HT1080 (cell line): ENCODE results near the gene CCDC27. TPM values are rescaled to one million over a fixed set of nuclear protein-coding genes. Genes with fewer than 3 reads are reported as not detected.
A peak's percentile ranks its signal among the peaks of the same experiment; 100 is the strongest.

Source experiments
- DNase-seq: peaks from one replicate; pipeline ENCODE4 v3.0.0-alpha.2; 2015; ENCODE audit warnings: low read depth
- total RNA-seq: library from RNA; depleted of rRNA; stranded (reverse); fragments of >200 nt; shearing (Covaris generic); gene quantifications from 2 replicates; pipeline ENCODE4 v1.2.3, GENCODE V29; 2014

Gene CCDC27
- total RNA-seq, 1 experiment from 2014 or later, result not detected

GRCh38 chr1:3774276-3774945 is 22.2 kb downstream of the CCDC27 start:
- no peak for DNase-seq

DNA sequence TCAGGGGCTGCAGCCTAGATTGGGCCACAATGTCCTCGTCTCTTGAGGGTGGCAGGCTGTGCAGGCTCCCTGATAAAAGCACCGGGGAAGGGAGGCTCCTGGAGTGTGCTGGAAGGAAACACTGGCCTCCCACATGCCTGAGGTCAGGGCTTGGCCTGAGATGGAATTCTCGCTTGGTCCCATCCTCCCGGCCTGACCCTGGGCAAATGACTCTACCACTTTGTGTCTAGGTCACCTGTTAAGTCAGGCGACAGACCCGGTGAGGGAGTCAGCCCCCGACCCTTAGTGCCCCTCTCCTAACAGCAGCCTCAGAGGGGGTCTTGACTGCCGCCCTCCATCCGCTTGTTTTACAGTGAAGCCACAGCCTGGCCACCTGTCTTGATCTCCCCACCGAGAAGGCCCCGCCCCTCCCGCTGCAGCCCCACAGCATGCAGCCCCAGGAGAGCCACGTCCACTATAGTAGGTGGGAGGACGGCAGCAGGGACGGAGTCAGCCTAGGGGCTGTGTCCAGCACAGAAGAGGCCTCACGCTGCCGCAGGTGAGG is 22.8 kb downstream of the CCDC27 start:
- no peak for DNase-seq

DNA sequence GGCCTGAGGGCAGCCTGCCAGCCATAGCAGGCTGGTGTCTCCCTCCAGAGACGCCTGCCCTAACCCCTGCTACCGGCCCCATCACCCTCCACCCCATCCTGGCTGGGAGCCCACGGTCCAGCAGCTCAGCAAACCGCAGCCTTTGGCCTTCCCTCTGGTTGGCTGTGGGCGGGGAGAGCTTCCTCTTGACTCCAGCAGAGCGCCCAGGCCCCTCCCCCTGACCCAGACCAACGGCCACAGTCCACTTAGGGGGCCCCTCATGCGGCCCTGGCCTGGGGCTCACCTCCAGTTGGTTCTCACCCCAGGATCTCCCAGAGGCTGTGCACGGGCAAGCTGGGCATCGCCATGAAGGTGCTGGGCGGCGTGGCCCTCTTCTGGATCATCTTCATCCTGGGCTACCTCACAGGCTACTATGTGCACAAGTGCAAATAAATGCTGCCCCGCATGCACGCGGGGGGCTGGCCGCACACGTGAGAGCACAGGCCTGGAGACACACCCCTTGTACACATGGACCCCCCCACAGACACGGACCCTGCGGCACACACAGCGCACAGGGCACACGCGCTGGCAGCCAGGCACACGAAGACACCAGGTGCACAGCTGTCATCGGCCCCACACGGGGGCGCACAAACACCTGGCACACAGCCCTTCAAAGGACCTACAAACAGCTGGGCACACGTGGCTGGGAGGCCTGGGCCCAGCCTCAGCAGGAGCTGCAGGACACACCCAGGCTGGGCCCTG is 23.4 kb downstream of the CCDC27 start:
- peak; percentile 53 for DNase-seq

- no peak for DNase-seq
Observed at GRCh38 chr1:3776231-3776961, 24.1 kb downstream of the CCDC27 start.

DNA sequence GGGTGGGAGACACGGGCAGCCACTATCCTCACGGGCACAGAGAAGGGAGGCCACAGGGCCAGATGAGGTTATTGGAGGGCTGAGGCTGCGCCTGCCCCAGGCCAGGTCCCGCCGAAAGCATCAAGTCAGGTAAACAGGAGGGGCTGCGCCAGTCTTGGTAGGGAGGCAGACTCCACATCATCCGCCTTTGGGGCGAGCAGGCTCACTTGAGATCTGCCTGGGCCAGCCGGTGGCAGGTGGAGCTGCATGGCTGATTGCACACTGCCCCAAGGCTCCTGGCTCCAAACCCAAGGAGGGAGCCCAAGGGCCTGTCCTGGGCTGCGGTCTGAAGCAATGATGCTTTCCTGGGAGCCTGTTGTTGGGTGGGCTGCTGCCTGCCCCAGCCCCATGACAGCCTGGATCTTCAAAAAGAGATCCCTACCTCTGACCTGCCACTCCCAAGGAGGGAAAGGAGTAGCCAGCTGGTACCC is 24.9 kb downstream of the CCDC27 start:
- DNase-seq, result no peak

GRCh38 chr1:3777647-3778589 is 25.7 kb downstream of the CCDC27 start:
- no peak for DNase-seq

DNA sequence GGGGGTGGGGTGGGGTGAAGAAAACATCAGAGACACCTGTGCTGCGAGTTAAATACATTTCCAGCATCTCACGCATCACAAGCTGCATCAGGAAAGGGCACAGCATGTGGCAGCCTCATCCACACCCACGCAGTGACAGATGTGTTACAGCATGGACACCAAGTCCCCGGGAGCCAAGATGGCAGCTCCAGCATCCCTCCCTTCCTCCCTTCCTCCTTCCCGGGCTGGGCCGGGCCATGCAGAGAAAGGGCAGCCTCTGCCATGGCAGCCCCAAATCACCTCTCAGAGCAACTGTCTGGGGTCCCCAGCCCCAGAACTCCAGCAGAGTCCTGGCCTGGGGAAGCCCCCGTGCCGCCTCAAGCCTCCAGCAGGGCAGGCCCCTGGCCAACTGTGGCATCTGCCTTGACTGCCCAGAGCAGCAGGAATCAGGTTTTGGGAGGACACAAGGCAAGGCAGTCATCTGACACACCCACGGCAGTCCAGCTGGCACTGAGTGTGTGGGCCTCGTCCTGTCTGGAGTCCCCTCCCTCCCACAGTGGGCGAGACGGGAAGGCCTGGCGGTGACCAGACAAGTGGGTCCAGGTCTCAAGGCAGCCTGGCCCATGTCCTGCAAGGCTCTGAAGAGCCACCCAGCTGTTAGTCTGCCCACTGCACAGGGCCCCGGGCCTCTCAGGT is 26.5 kb downstream of the CCDC27 start:
- DNase-seq, result no peak

DNA sequence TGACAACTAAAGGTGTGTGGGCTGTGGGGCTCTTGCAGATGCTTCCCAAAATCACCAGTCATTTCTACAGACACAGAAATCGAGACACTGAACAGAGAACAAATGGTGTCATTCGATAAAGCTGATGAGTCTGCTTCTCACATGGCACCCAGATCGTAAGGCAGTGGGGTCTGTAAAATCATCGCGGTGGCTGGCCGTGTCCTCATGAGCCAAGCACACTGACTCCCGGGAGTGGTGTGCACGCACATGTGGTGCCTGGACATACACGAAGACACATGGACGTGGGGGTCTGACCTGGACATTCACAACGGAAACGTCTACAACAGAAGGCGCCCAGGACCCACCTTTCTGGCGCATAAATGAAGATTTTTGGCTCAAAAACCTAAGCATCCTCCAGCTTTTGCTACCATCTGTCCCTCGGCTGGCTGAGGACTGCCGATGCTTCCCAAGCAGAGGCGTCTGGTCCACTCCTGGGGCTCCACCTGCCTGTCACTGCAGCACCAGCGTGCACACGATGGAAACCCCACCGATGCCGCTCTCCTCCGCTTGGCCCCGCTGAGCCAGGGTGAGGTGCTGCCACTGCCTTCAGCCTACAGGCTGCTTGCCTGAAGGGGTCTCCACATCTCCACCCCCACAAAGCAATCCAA is 27.1 kb downstream of the CCDC27 start:
- no peak for DNase-seq

- DNase-seq, result no peak
Observed at GRCh38 chr1:3779912-3780416, 27.7 kb downstream of the CCDC27 start.

GRCh38 chr1:3780901-3781300 is 28.7 kb downstream of the CCDC27 start:
- no peak for DNase-seq

DNA sequence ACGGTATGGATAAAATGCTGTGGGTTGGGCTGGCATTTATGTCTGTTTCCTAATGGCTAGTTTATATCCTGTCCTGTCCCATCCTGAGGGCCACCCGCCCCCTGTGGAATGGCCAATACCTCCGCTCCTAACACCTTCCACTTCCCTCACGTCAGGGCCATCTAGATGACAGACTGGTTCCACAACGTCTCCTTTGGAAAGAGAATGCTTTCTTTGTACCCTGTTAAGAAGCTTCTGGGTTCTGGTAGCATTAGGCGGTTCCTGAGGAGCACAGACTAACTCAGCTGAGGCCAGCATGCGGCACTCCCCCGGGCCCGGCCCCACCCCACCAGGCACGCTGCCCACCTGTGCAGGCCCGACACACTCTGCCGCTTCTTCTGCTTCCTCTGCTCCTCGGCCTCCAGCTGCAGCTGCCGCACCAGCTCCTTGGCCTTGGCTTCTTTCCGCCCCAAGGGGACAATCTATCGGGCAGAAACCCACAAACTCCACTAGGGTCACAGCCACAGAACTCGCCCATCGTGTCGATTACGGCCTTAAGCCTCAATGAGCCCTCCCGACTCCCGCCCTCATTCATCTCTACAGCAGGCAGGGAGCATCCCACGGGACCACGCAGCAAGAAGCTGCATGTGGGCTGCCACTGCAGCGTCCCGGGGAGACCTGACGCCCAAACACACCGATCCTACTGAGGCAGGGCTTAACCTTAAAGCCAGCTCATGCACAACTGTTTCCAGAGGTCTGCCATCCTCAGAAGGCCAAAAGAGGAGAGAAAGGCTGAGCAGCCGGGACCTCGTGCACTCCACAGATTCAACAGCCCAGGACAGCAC is 31.6 kb downstream of the CCDC27 start:
- no peak for DNase-seq

DNA sequence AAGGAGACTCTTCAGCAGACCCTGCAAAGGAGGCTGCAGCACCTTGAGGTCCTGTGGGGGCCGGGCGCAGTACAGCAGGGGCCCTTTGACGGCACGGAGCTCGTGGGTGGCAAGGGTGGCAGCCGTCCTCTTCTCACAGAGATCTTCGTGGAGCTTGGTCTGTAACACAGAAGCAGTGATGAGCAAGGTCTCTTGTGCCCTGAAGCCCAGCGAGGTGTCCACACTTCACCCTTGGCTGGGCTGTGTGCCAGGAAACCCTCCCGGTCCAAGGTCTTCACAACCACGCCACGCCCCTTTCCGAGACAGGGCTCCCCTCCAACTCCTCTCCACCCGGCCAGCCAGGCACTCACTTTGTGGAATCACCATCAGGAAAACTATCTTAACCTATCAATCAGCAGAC is 32.8 kb downstream of the CCDC27 start:
- DNase-seq, result no peak

- DNase-seq, result no peak
Observed at GRCh38 chr1:3785456-3786157, 33.4 kb downstream of the CCDC27 start.

DNA sequence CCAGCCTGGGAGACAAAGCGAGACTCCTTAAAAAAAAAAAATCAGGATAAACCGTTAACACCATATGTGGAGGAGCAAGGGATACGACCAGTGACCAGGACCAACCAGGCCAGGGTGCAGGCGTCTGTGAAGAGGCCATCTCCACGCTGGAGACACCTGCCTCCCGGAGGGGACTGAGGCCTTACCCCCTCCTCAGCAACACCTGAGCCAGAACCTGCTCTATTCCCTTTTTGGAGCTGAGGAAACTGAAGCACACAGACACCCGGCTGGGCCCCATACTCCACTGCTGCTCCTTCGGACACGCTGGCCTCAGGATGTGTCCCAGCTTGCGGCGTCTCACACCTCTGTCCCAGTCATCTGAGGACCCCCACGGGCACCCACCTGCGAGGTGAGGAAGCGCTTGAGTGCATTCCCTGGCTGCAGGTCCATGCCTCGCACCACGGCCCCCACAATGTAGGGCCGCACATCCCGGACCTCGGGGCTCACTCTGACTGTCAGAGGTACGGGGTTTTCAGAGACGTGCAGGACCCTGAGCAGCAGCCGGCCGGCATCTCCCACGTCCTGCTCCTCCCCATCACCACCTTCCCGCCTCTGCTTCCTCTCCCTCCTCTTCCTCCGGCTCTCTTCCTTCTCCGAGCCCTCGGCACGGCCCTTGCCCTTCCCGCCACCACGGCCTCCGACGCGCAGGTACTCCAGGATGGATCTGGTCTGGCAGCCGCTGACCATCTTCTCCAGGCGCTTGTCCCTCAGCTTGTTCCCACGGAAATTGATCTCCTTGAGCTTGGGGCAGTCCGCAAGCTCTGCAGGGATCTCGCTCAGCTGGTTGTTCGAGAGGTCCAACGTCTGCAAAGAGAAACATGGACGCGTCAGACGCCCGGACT is 34.5 kb downstream of the CCDC27 start:
- no peak for DNase-seq

GRCh38 chr1:3787349-3787715 is 35.1 kb downstream of the CCDC27 start:
- no peak for DNase-seq

DNA sequence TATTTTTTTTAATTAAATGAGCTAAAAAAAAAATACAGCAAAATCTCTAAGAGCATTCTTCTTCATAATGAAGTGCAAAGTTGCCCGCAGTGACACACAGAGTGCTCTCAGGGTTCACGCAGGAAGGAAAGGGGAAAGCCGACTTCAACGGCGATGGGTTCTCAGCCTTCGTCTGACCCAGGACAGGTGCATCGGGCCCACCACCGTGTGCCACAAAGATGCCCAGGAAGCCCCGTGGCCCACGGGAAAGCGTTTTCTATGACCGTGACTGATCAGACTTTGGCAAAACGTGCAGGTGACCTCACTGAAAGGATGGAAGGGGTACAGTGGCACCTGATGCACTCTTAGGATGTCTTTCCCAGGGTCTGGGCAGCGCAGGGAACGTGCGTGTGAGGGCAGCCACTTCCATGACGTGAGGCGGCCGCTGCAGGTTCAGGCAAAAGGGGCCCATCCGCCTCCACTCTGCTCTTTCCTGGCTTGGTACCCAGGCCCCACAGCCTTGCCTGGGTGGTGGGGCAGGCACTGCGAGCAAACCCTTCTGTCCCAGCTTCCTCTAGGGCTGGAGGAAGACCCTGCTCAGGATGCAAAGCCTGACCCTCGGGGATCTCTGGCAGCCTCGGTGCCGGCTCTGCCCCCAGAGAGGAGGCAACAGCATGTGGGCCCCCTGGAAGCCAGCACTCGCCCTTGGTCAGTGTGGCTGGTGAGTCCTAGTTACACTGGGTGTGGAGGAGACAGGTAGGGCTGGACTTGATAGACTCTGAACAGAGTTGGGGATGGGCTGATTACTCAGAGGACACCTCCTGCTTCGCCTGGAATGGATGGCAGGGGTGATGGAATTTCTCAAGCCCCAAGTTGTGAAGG is 35.7 kb downstream of the CCDC27 start:
- DNase-seq, result no peak
